ENCODE measurements around the gene RFXANK. TPM values are rescaled to one million over a fixed set of nuclear protein-coding genes. Genes with fewer than 3 reads are reported as not detected.
A peak's percentile ranks its signal among the peaks of the same experiment; 100 is the strongest.

The RFXANK gene
- total and polyA plus RNA-seq, 9 of the 15 experiments (the other 6 are each of a cell fraction or from before 2014, with no cell fraction given) = 68.6 to 181 (median 150) TPM

DNA sequence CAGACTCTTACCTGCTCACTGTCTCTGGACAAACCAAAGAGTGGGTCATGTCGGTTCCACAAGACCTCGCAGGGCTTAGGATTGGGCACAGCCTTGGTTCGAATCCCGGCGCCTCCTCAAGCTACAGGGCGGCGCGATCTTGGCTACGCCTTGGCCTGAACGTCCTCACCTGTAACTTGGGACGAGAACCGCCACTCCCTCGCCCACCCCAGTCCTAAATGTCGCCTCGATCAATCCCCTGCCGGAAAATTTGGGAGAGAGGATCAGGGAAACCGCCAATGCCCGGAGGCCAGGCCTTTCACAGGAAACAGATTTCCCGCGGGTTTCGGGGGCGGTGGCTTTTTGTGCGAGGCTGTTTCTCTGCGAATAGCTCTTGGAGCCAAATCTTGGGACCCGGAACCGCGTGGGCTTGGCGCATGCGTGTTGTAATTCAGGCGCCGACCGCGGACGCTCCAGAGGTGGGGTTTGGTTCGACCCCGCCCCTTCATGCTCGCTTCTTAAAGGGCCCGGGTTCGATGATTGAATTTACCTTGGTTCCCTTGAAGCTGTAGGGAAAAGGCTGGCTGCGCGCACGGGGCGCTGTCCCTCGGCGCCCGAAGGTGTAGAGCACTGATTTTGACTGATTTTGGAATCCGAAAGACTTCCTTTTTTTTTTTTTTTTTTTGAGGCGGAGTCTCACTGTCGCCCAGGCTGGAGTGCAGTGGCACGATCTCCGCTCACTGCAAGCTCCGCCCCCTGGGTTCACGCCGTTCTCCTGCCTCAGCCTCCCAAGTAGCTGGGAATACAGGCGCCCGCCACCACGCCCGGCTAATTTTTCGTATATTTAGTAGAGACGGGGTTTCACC lies 11.2 kb downstream of the RFXANK start, which contains the start of gene NR2C2AP (continued):
- TF ChIP-seq, protein P1, sequence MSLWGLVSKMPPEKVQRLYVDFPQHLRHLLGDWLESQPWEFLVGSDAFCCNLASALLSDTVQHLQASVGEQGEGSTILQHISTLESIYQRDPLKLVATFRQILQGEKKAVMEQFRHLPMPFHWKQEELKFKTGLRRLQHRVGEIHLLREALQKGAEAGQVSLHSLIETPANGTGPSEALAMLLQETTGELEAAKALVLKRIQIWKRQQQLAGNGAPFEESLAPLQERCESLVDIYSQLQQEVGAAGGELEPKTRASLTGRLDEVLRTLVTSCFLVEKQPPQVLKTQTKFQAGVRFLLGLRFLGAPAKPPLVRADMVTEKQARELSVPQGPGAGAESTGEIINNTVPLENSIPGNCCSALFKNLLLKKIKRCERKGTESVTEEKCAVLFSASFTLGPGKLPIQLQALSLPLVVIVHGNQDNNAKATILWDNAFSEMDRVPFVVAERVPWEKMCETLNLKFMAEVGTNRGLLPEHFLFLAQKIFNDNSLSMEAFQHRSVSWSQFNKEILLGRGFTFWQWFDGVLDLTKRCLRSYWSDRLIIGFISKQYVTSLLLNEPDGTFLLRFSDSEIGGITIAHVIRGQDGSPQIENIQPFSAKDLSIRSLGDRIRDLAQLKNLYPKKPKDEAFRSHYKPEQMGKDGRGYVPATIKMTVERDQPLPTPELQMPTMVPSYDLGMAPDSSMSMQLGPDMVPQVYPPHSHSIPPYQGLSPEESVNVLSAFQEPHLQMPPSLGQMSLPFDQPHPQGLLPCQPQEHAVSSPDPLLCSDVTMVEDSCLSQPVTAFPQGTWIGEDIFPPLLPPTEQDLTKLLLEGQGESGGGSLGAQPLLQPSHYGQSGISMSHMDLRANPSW (CRISPR knock-in tag; IDR thresholded peaks at IDR 0.05) = no peak
- TF ChIP-seq ZBTB11 (CRISPR knock-in tag; IDR thresholded peaks at IDR 0.05) (peak in 1 of 3 experiments; percentile 87; a peak in 2 of 6 replicates), MAFK (IDR thresholded peaks at IDR 0.05; ENCODE audit: low read length) (no peak), HNRNPLL (IDR thresholded peaks at IDR 0.05; ENCODE audit: low read depth, low read length, poor library complexity, severe bottlenecking) (peak; percentile 43), NKRF (IDR thresholded peaks at IDR 0.05; ENCODE audit: borderline replicate concordance) (peak; percentile 86; the same call in 1 of the 2 replicates), USF1 (CRISPR knock-in tag; IDR thresholded peaks at IDR 0.05) (no peak), TCF15 (CRISPR knock-in tag; IDR thresholded peaks at IDR 0.05) (no peak), NRF1 (conservative IDR thresholded peaks at IDR 0.05 in 1 of 2, IDR thresholded peaks at IDR 0.05 in 1 of 2) (peak; percentile 95 to 96), HDAC2 (IDR thresholded peaks at IDR 0.05) (peak; percentile 86), CCNT2 (IDR thresholded peaks at IDR 0.05; ENCODE audit: borderline replicate concordance, extremely low read depth, insufficient read length, low read depth, low read length) (peak; percentile 41)
- TF ChIP-seq, protein P2, sequence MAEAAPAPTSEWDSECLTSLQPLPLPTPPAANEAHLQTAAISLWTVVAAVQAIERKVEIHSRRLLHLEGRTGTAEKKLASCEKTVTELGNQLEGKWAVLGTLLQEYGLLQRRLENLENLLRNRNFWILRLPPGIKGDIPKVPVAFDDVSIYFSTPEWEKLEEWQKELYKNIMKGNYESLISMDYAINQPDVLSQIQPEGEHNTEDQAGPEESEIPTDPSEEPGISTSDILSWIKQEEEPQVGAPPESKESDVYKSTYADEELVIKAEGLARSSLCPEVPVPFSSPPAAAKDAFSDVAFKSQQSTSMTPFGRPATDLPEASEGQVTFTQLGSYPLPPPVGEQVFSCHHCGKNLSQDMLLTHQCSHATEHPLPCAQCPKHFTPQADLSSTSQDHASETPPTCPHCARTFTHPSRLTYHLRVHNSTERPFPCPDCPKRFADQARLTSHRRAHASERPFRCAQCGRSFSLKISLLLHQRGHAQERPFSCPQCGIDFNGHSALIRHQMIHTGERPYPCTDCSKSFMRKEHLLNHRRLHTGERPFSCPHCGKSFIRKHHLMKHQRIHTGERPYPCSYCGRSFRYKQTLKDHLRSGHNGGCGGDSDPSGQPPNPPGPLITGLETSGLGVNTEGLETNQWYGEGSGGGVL (CRISPR knock-in tag; IDR thresholded peaks at IDR 0.05) = no peak

All from K562 (cell line).